ENCODE results near the gene ERI3.

The ERI3 gene

DNA sequence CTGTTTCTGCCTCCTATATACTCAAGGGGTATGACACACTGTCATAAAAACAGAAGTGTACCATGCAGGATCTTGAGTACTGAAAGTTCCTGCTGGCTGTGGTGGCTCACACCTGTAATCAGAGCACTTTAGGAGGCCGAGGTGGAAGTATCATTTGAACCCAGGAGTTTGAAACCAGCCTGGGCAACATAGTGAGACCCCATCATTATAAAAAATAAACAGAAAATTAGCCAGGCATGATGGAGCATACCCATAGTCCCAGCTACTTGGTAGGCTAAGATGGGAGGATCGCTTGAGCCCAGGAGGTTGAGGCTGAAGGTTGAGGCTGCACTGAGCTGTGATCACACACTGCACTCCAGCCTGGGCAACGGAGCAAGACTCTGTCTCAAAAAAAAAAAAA is 20.1 kb downstream of the ERI3 start:
- Histone ChIP-seq H3K4me1 (ENCODE audit: insufficient read depth, low read length, severe bottlenecking) (no peaks in the 10 kb centered on the region), H3K4me2 (ENCODE audit: low read length) (no peak overlapping the region), H3K27me3 (ENCODE audit: insufficient read depth, low read length) (no peaks in the 10 kb centered on the region), H3K36me3 (ENCODE audit: insufficient read depth, low read length) (peaks cover 68% of the 10 kb centered on the region), H3F3A (ENCODE audit: insufficient read depth, low read length) (no peaks in the 10 kb centered on the region), H3K9me3 (ENCODE audit: low read length) (no peaks in the 10 kb centered on the region), H3K79me2 (ENCODE audit: insufficient read depth, low read length) (no peaks in the 10 kb centered on the region), H4K20me1 (ENCODE audit: insufficient read depth, low read length) (no peaks in the 10 kb centered on the region), H3K4me3 (ENCODE audit: low read depth, low read length, poor library complexity, severe bottlenecking) (no peak overlapping the region), H3K9me2 (ENCODE audit: low read depth, low read length) (no peaks in the 10 kb centered on the region), H3K27ac (ENCODE audit: low read depth, low read length, poor library complexity, severe bottlenecking) (no peak overlapping the region), H3K9ac (ENCODE audit: low read length) (no peak overlapping the region), H2AFZ (ENCODE audit: low read length) (no peak overlapping the region)
- TF ChIP-seq EZH2 (IDR thresholded peaks at IDR 0.05; ENCODE audit: borderline replicate concordance, low read length): no peak
- TF ChIP-seq, protein P1, sequence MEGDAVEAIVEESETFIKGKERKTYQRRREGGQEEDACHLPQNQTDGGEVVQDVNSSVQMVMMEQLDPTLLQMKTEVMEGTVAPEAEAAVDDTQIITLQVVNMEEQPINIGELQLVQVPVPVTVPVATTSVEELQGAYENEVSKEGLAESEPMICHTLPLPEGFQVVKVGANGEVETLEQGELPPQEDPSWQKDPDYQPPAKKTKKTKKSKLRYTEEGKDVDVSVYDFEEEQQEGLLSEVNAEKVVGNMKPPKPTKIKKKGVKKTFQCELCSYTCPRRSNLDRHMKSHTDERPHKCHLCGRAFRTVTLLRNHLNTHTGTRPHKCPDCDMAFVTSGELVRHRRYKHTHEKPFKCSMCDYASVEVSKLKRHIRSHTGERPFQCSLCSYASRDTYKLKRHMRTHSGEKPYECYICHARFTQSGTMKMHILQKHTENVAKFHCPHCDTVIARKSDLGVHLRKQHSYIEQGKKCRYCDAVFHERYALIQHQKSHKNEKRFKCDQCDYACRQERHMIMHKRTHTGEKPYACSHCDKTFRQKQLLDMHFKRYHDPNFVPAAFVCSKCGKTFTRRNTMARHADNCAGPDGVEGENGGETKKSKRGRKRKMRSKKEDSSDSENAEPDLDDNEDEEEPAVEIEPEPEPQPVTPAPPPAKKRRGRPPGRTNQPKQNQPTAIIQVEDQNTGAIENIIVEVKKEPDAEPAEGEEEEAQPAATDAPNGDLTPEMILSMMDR (IDR thresholded peaks at IDR 0.05; ENCODE audit: low read length): no peak

- Histone ChIP-seq H3K9me2 (ENCODE audit: low read depth, low read length) (no peaks in the 10 kb centered on the region), H2AFZ (ENCODE audit: low read length) (no peak overlapping the region), H3K79me2 (ENCODE audit: insufficient read depth, low read length) (no peaks in the 10 kb centered on the region), H3K4me3 (ENCODE audit: low read depth, low read length, poor library complexity, severe bottlenecking) (no peak overlapping the region), H3F3A (ENCODE audit: insufficient read depth, low read length) (no peaks in the 10 kb centered on the region), H3K9me3 (ENCODE audit: low read length) (no peaks in the 10 kb centered on the region), H3K4me1 (ENCODE audit: insufficient read depth, low read length, severe bottlenecking) (no peaks in the 10 kb centered on the region), H3K27ac (ENCODE audit: low read depth, low read length, poor library complexity, severe bottlenecking) (no peak overlapping the region), H4K20me1 (ENCODE audit: insufficient read depth, low read length) (no peaks in the 10 kb centered on the region), H3K9ac (ENCODE audit: low read length) (no peak overlapping the region), H3K36me3 (ENCODE audit: insufficient read depth, low read length) (peaks cover 56% of the 10 kb centered on the region), H3K4me2 (ENCODE audit: low read length) (no peak overlapping the region), H3K27me3 (ENCODE audit: insufficient read depth, low read length) (no peaks in the 10 kb centered on the region)
- TF ChIP-seq, protein P1 (IDR thresholded peaks at IDR 0.05; ENCODE audit: low read length): no peak
- no peak for TF ChIP-seq EZH2 (IDR thresholded peaks at IDR 0.05; ENCODE audit: borderline replicate concordance, low read length)
Measured at GRCh38 chr1:44333376-44333775, 21.7 kb downstream of the ERI3 start.

DNA sequence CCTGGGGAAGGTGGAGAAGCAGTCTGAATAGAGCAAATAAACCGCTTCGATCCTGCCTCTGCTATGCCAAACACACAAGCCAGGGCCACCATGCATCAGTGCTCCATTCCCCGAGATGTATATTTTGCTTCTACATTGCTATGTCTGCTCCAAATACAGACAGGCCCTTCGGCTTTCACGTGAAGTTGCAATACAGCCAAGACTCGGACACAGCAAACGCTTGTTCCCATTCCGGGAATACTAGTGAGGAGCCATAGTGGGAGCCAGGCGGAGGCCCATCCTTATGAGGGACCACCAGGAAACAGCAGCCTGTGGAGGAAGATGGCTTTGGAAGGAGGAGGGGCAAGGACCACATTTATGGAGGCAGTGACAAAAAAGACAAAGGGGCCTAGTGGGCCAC is 22.6 kb downstream of the ERI3 start:
- H4K20me1 ChIP-seq (ENCODE audit: insufficient read depth, low read length): no peaks in the 10 kb centered on the region
- peaks cover 49% of the 10 kb centered on the region for H3K36me3 ChIP-seq (ENCODE audit: insufficient read depth, low read length)
- no peak overlapping the region for H3K9ac ChIP-seq (ENCODE audit: low read length)
- no peaks in the 10 kb centered on the region for H3K9me2 ChIP-seq (ENCODE audit: low read depth, low read length)
- no peaks in the 10 kb centered on the region for H3K4me1 ChIP-seq (ENCODE audit: insufficient read depth, low read length, severe bottlenecking)
- TF ChIP-seq EZH2 (IDR thresholded peaks at IDR 0.05; ENCODE audit: borderline replicate concordance, low read length): no peak
- TF ChIP-seq, protein P1 (IDR thresholded peaks at IDR 0.05; ENCODE audit: low read length): no peak
- H3K4me2 ChIP-seq (ENCODE audit: low read length): no peak overlapping the region
- H2AFZ ChIP-seq (ENCODE audit: low read length): no peak overlapping the region
- no peaks in the 10 kb centered on the region for H3K79me2 ChIP-seq (ENCODE audit: insufficient read depth, low read length)
- H3K27ac ChIP-seq (ENCODE audit: low read depth, low read length, poor library complexity, severe bottlenecking): no peak overlapping the region
- no peaks in the 10 kb centered on the region for H3F3A ChIP-seq (ENCODE audit: insufficient read depth, low read length)
- no peaks in the 10 kb centered on the region for H3K9me3 ChIP-seq (ENCODE audit: low read length)
- no peak overlapping the region for H3K4me3 ChIP-seq (ENCODE audit: low read depth, low read length, poor library complexity, severe bottlenecking)
- H3K27me3 ChIP-seq (ENCODE audit: insufficient read depth, low read length): no peaks in the 10 kb centered on the region
